ENCODE data around the gene ZNF394.

- no peak for TF ChIP-seq CTCF (IDR thresholded peaks at IDR 0.05)
- TF ChIP-seq POLR2A (IDR thresholded peaks at IDR 0.05): no peak
Observed at GRCh38 chr7:99485094-99485493, 15.0 kb downstream of the ZNF394 start.

Data from ovary (tissue), 3 donors.